ENCODE measurements around the gene MBNL2.

- TF ChIP-seq CTCF (IDR thresholded peaks at IDR 0.05) (no peak), POLR2A (IDR thresholded peaks at IDR 0.05) (no peak)
These were observed 52.9 kb downstream of the MBNL2 start for GRCh38 chr13:97274829-97275649.

Measured in uterus (tissue), 2 donors.